HCT116 (cell line): ENCODE measurements around the gene FOXC2. TPM values are rescaled to one million over a fixed set of nuclear protein-coding genes. Genes with fewer than 3 reads are reported as not detected.

ENCODE experiments used
- ATAC-seq: fragments of 200-7000 bp; cut with Tn5 transposase; 2 replicates; pipeline ENCODE4 v1.9.1; 2020; ENCODE audit warnings: mild to moderate bottlenecking, moderate library complexity
- BruUV-seq: library from RNA; stranded (reverse); fragments of 400-500 nt; replicated peaks from 2 replicates; lab custom pipeline; 2021; lab: Mats Ljungman, UMichigan
- CTCF ChIA-PET: fragments of 300-600 bp; sonication (Branson Sonifier 250); formaldehyde crosslinking; loops from one replicate; lab custom pipeline; 2021; ENCODE audit warnings: antibody characterized with exemption; lab: Charles Lee
- POLR2A ChIA-PET: fragments of 300-600, 350-600 bp; sonication (Branson Sonifier 250); formaldehyde crosslinking; loops from one replicate; lab custom pipeline; 2021; ENCODE audit warnings: antibody characterized with exemption; lab: Charles Lee
- RAD21 ChIA-PET, 2 experiments: fragments of 300-600 bp; sonication (Branson Sonifier 250); formaldehyde crosslinking; loops; one replicate each; lab custom pipeline; 2023; ENCODE audit warnings: low total read pairs in 2 of 2; ENCODE audit not compliant: uncharacterized antibody in 2 of 2, unreplicated experiment in 2 of 2, low non-redundant PET in 1 of 2; lab: Charles Lee
- DNase-seq: peaks from one replicate; pipeline ENCODE4 v3.0.0-alpha.2; 2010; ENCODE audit warnings: low read depth, low spot score
- H2AFZ ChIP-seq: fragments of 200-600 bp; shearing (Covaris generic), sonication (generic); 2 replicates; pipeline ENCODE4 v1.6.1; 2017; ENCODE audit warnings: low read depth, mixed run types, mixed read lengths, antibody characterized with exemption, low read length; ENCODE audit not compliant: poor library complexity, severe bottlenecking
- H3K27ac ChIP-seq: 2 replicates; pipeline ENCODE4 v1.5.1; 2012; ENCODE audit warnings: low read depth, low read length
- H3K27me3 ChIP-seq: fragments of 200-600 bp; sonication (generic); 2 replicates; pipeline ENCODE4 v1.6.1; 2016; ENCODE audit warnings: mixed run types, low read length, mixed read lengths; ENCODE audit not compliant: insufficient read depth
- H3K36me3 ChIP-seq, 2 experiments: fragments of 200-500 bp in 1 of 2; fragments of 200-600 bp in 1 of 2; sonication (Bioruptor generic) in 1 of 2; sonication (generic) in 1 of 2; 2 replicates each; pipeline versions ENCODE4 v1.5.1 to v1.6.1; 2014 to 2016; ENCODE audit warnings: low read length in 2 of 2, inconsistent platforms in 1 of 2, mixed read lengths in 1 of 2, mixed run types in 1 of 2; ENCODE audit not compliant: insufficient read depth in 2 of 2, control insufficient read depth in 1 of 2
- H3K4me1 ChIP-seq, 2 experiments: fragments of 200-600 bp in 1 of 2; sonication (generic) in 1 of 2; 2 replicates each; pipeline versions ENCODE4 v1.5.1 to v1.6.1; 2012 to 2017; ENCODE audit warnings: low read length in 2 of 2, inconsistent platforms in 1 of 2, mild to moderate bottlenecking in 1 of 2, mixed read lengths in 1 of 2, mixed run types in 1 of 2, moderate library complexity in 1 of 2; ENCODE audit not compliant: insufficient read depth in 2 of 2, control insufficient read depth in 1 of 2
- H3K4me2 ChIP-seq: fragments of 200-600 bp; sonication (generic); 2 replicates; pipeline ENCODE4 v1.6.1; 2017; ENCODE audit warnings: mixed run types, low read length, mixed read lengths
- H3K4me3 ChIP-seq, 2 experiments: fragments of 200-600 bp in 1 of 2; sonication (generic) in 1 of 2; replicated peaks in 1 of 2; 2 replicates each; pipeline ENCODE4 v1.5.1; 2011 to 2016; ENCODE audit warnings: low read length in 2 of 2, control low read depth in 1 of 2, low read depth in 1 of 2, mild to moderate bottlenecking in 1 of 2, mixed read lengths in 1 of 2, mixed run types in 1 of 2
- H3K79me2 ChIP-seq: fragments of 200-600 bp; sonication (generic); 2 replicates; pipeline ENCODE4 v1.6.1; 2017; ENCODE audit warnings: mild to moderate bottlenecking, mixed run types, low read length, moderate library complexity, mixed read lengths; ENCODE audit not compliant: insufficient read depth
- H3K9ac ChIP-seq: fragments of 200-600 bp; sonication (generic); 2 replicates; pipeline ENCODE4 v1.6.1; 2016; ENCODE audit warnings: low read length, mixed read lengths
- H3K9me2 ChIP-seq: fragments of 200-600 bp; sonication (generic), shearing (Covaris generic); 2 replicates; pipeline ENCODE4 v1.6.1; 2017; ENCODE audit warnings: mixed run types, mild to moderate bottlenecking, moderate library complexity; ENCODE audit not compliant: insufficient read depth
- H3K9me3 ChIP-seq, 2 experiments: fragments of 200-500 bp in 1 of 2; fragments of 200-600 bp in 1 of 2; sonication (Bioruptor generic) in 1 of 2; sonication (generic) in 1 of 2; 2 replicates each; pipeline ENCODE4 v1.6.1; 2014 to 2017; ENCODE audit warnings: low read length in 2 of 2, mixed read lengths in 2 of 2, inconsistent platforms in 1 of 2, low read depth in 1 of 2, mild to moderate bottlenecking in 1 of 2, mixed run types in 1 of 2, moderate library complexity in 1 of 2; ENCODE audit not compliant: control insufficient read depth in 1 of 2, insufficient read depth in 1 of 2
- H4K20me1 ChIP-seq: fragments of 200-600 bp; sonication (generic), shearing (Covaris generic); 2 replicates; pipeline ENCODE4 v1.6.1; 2017; ENCODE audit warnings: mixed run types, mild to moderate bottlenecking, moderate library complexity; ENCODE audit not compliant: insufficient read depth
- ATF3 ChIP-seq: IDR thresholded peaks from 2 replicates; pipeline ENCODE4 v1.6.1; 2012
- CBX3 ChIP-seq: IDR thresholded peaks from 2 replicates; pipeline ENCODE4 v1.6.1; 2012; ENCODE audit warnings: low read depth
- CEBPB ChIP-seq: IDR thresholded peaks from 2 replicates; pipeline ENCODE4 v1.6.1; 2012; ENCODE audit warnings: low read depth
- EGR1 ChIP-seq: IDR thresholded peaks from 2 replicates; pipeline ENCODE4 v1.6.1; 2012; ENCODE audit warnings: low read depth
- EZH2 ChIP-seq: fragments of 200-600 bp; sonication (generic); IDR thresholded peaks from 2 replicates; pipeline ENCODE4 v1.6.1; 2017; ENCODE audit warnings: antibody characterized with exemption, mixed run types
- FOSL1 ChIP-seq: IDR thresholded peaks from 2 replicates; pipeline ENCODE4 v1.6.1; 2012; ENCODE audit warnings: low read depth
- JUND ChIP-seq: IDR thresholded peaks from 2 replicates; pipeline ENCODE4 v1.6.1; 2012
- POLR2A ChIP-seq: IDR thresholded peaks from 2 replicates; pipeline ENCODE4 v1.7.0; 2011; ENCODE audit warnings: borderline replicate concordance; ENCODE audit not compliant: insufficient read depth, insufficient read length; ENCODE audit errors: extremely low read depth
- REST ChIP-seq: IDR thresholded peaks from 2 replicates; pipeline ENCODE4 v1.6.1; 2012; ENCODE audit warnings: low read depth
- SIN3A ChIP-seq: IDR thresholded peaks from 2 replicates; pipeline ENCODE4 v1.6.1; 2012; ENCODE audit warnings: low read depth
- SP1 ChIP-seq: IDR thresholded peaks from 2 replicates; pipeline ENCODE4 v1.6.1; 2012; ENCODE audit warnings: low read depth
- SRF ChIP-seq: IDR thresholded peaks from 2 replicates; pipeline ENCODE4 v1.6.1; 2012; ENCODE audit warnings: low read depth
- TCF7L2 ChIP-seq: IDR thresholded peaks from 2 replicates; pipeline ENCODE4 v1.7.0; 2011; ENCODE audit warnings: borderline replicate concordance, inconsistent platforms; ENCODE audit not compliant: insufficient read depth, insufficient read length; ENCODE audit errors: extremely low read depth
- ZNF274 ChIP-seq: fragments of 200-500 bp; sonication (Bioruptor generic); IDR thresholded peaks from 2 replicates; pipeline ENCODE4 v1.6.1; 2014; ENCODE audit warnings: mild to moderate bottlenecking, low read depth, low read length, inconsistent platforms
- intact Hi-C: fragments of 100-400 bp; cut with micrococcal nuclease; formaldehyde crosslinking; loops from 2 replicates; pipeline ENCODE4 v1.10.0; 2022
- total RNA-seq: library from RNA; stranded (reverse); gene quantifications from one replicate; pipeline ENCODE4 v1.2.1, GENCODE V29; 2021; ENCODE audit not compliant: unreplicated experiment
- TF ChIP-seq, protein P1 (sequence below): IDR thresholded peaks from 2 replicates; pipeline ENCODE4 v1.6.1; 2012
- TF ChIP-seq, protein P2 (sequence below), 3 experiments: fragments of 200-600 bp in 1 of 3; sonication (generic) in 1 of 3; IDR thresholded peaks in 2 of 3; conservative IDR thresholded peaks in 1 of 3; 2 replicates each; pipeline ENCODE4 v1.5.1; 2012 to 2017; ENCODE audit warnings: low read depth in 2 of 3, low read length in 2 of 3, antibody characterized with exemption in 1 of 3, borderline replicate concordance in 1 of 3, control low read depth in 1 of 3, mild to moderate bottlenecking in 1 of 3, mixed read lengths in 1 of 3, mixed run types in 1 of 3, moderate library complexity in 1 of 3; ENCODE audit not compliant: insufficient read depth in 1 of 3

FOXC2 gene
- total RNA-seq, 1 experiment from 2014 or later = 0.22 TPM

- Histone ChIP-seq H3K4me2 (no peak overlapping the region), H3K79me2 (no peaks in the 10 kb centered on the region), H2AFZ (no peak overlapping the region), H3K27me3 (0 out of 2 replicates have a peak, but pooled peaks cover 5% of the 10 kb centered on the region)
- no peak for ATAC-seq
- TF ChIP-seq SIN3A = no peak
- TF ChIP-seq, protein P1, sequence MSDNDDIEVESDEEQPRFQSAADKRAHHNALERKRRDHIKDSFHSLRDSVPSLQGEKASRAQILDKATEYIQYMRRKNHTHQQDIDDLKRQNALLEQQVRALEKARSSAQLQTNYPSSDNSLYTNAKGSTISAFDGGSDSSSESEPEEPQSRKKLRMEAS = no peak
- no peak for TF ChIP-seq ZNF274
- TF ChIP-seq EZH2 = no peak
- TF ChIP-seq JUND = no peak
- no peak for TF ChIP-seq FOSL1
- no peak for TF ChIP-seq TCF7L2
- TF ChIP-seq ATF3 = no peak
- no peak for TF ChIP-seq SP1
- TF ChIP-seq, protein P2, sequence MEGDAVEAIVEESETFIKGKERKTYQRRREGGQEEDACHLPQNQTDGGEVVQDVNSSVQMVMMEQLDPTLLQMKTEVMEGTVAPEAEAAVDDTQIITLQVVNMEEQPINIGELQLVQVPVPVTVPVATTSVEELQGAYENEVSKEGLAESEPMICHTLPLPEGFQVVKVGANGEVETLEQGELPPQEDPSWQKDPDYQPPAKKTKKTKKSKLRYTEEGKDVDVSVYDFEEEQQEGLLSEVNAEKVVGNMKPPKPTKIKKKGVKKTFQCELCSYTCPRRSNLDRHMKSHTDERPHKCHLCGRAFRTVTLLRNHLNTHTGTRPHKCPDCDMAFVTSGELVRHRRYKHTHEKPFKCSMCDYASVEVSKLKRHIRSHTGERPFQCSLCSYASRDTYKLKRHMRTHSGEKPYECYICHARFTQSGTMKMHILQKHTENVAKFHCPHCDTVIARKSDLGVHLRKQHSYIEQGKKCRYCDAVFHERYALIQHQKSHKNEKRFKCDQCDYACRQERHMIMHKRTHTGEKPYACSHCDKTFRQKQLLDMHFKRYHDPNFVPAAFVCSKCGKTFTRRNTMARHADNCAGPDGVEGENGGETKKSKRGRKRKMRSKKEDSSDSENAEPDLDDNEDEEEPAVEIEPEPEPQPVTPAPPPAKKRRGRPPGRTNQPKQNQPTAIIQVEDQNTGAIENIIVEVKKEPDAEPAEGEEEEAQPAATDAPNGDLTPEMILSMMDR (IDR thresholded peaks at IDR 0.05 in 2 of 3, conservative IDR thresholded peaks at IDR 0.05 in 1 of 3; ENCODE audit: borderline replicate concordance in 1 of 3, insufficient read depth in 1 of 3, low read depth in 2 of 3, low read length in 2 of 3) = no peak
- no peak for TF ChIP-seq EGR1
- TF ChIP-seq REST = no peak
- TF ChIP-seq CBX3 = no peak
- TF ChIP-seq CEBPB = no peak
- TF ChIP-seq POLR2A = no peak
- TF ChIP-seq SRF = no peak
- TF ChIP-seq, all 23 proteins: peak for 0
- RAD21 ChIA-PET = no interaction called here
- Histone ChIP-seq H3K4me3 (no peak overlapping the region), H3K9me3 (no peaks in the 10 kb centered on the region), H3K4me1 (peaks cover 11 to 17% of the 10 kb centered on the region in 2 experiments; a peak in 3 of 4 replicates), H4K20me1 (no peaks in the 10 kb centered on the region), H3K27ac (no peak overlapping the region), H3K9me2 (no peaks in the 10 kb centered on the region), H3K36me3 (no peaks in the 10 kb centered on the region), H3K9ac (no peak overlapping the region)
- CTCF ChIA-PET = no interaction called here
- DNase-seq = no peak
- BruUV-seq = no TSS peak
- intact Hi-C loops = no loop called here
- POLR2A ChIA-PET = no interaction called here
Measured at GRCh38 chr16:86572041-86572521, 5.5 kb downstream of the FOXC2 start.
